ENCODE measurements around the gene ZCCHC24. TPM values are rescaled to one million over a fixed set of nuclear protein-coding genes. Genes with fewer than 3 reads are reported as not detected.
A peak's percentile ranks its signal among the peaks of the same experiment; 100 is the strongest.

Gene ZCCHC24
- total and polyA plus RNA-seq, 4 experiments from 2014 or later = 0.30 to 1.9 (median 1.2) TPM

GRCh38 chr10:79374312-79375191 lies 70.9 kb downstream of the ZCCHC24 start:
- peak overlapping the region in 1 of 7 donors; percentile 65 for H3K27ac Mint-ChIP-seq
- Histone ChIP-seq H3K4me1 (ENCODE audit: insufficient read depth, low read length) (no peaks in the 10 kb centered on the region), H3K27ac (ENCODE audit: low read depth, low read length) (no peak overlapping the region), H3K4me3 (ENCODE audit: low read length in 2 of 2) (no peak overlapping the region), H3K36me3 (ENCODE audit: insufficient read depth, low read length) (no peaks in the 10 kb centered on the region), H3K9me3 (ENCODE audit: control insufficient read depth in 1 of 2, low read length in 2 of 2) (no peaks in the 10 kb centered on the region), H3K27me3 (ENCODE audit: insufficient read depth, low read length) (no peaks in the 10 kb centered on the region)
- ChIA-PET POLR2A (ENCODE audit: partially characterized antibody) (interaction anchor here (1.5 kb wide), 1 partner anchor 93 kb away, joined by 4 read pairs; no protein-coding TSS in a partner anchor), CTCF (ENCODE audit: partially characterized antibody) (interaction anchor here (0.6 to 4.8 kb wide), 41 partner anchors 9 to 1327 kb away, joined by 3 to 91 read pairs (median 5); partner anchors contain the start of gene PPIF)
- H3K9me3 Mint-ChIP-seq = peaks cover 0 to 16% (median 8%) of the 10 kb centered on the region in 8 donors
- intact Hi-C loops (cut with micrococcal nuclease) = loop anchor here (1.0 to 5.0 kb wide), 3 partner anchors 93 to 768 kb away; no protein-coding TSS in a partner anchor
- peaks cover 0 to 7% (median 3%) of the 10 kb centered on the region in 4 donors for H3K4me1 Mint-ChIP-seq
- peaks cover 0 to 2% of the 10 kb centered on the region in 2 donors for H3K36me3 Mint-ChIP-seq
- no peak overlapping the region for H3K4me3 Mint-ChIP-seq
- no peaks in the 10 kb centered on the region for H3K27me3 Mint-ChIP-seq
- peak; percentile 54 to 74 (median 63) for DNase-seq

GRCh38 chr10:79372871-79373270 lies 72.6 kb downstream of the ZCCHC24 start:
- ChIA-PET CTCF (ENCODE audit: partially characterized antibody) (interaction anchor here (0.9 to 4.8 kb wide), 15 partner anchors 8 to 114 kb away, joined by 3 to 91 read pairs (median 5); no protein-coding TSS in a partner anchor), POLR2A (ENCODE audit: partially characterized antibody) (no interaction called here)
- no peaks in the 10 kb centered on the region for H3K9me3 ChIP-seq (ENCODE audit: control insufficient read depth in 1 of 2, low read length in 2 of 2)
- Mint-ChIP-seq H3K4me3 (no peak overlapping the region), H3K4me1 (peaks cover 0 to 7% (median 3%) of the 10 kb centered on the region in 4 donors), H3K9me3 (peaks cover 0 to 16% (median 8%) of the 10 kb centered on the region in 8 donors), H3K27ac (peak overlapping the region in 1 of 7 donors; percentile 12), H3K36me3 (peaks cover 0 to 2% of the 10 kb centered on the region in 2 donors), H3K27me3 (no peaks in the 10 kb centered on the region)
- H3K27me3 ChIP-seq (ENCODE audit: insufficient read depth, low read length) = no peaks in the 10 kb centered on the region
- no peak overlapping the region for H3K27ac ChIP-seq (ENCODE audit: low read depth, low read length)
- no peak overlapping the region for H3K4me3 ChIP-seq (ENCODE audit: low read length in 2 of 2)
- no peak for DNase-seq
- intact Hi-C loops (cut with micrococcal nuclease) = loop anchor here (5.0 kb wide), 1 partner anchor 769 kb away; no protein-coding TSS in a partner anchor
- no peaks in the 10 kb centered on the region for H3K4me1 ChIP-seq (ENCODE audit: insufficient read depth, low read length)
- no peaks in the 10 kb centered on the region for H3K36me3 ChIP-seq (ENCODE audit: insufficient read depth, low read length)

DNA sequence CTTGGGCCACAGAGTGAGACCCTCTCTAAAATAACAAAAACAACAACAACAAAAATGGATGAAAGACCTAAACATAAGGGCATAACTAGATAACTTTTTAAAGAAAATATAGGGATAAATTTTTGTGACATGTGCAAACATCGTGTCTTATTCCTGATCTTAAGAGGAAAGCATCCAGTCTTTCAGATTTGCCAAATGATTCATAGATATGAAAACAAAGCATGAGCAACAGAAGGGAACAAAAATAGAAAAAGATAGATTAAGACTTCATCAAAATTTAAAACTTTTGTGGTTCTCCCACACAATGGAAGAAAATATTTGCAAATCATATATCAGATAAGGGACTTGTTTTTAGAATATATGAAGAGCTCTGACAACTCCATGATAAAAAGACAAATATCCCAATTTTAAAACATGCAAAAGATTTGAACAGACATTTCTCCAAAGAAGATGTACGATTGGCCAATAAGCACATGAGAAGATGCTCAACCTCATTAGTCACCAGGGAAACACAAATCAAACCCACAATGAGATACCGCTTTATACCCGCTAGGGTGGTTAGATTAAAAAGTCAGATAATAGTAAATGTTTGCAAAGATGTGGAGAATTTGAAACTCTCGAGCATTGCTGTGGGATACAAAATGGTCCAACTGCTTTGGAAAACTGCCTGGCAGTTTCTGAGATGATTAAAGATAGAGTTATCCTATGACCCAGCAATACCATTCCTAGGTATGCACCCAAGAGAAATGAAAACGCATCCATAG lies 77.8 kb downstream of the ZCCHC24 start:
- POLR2A ChIA-PET (ENCODE audit: partially characterized antibody) = no interaction called here
- CTCF ChIA-PET (ENCODE audit: partially characterized antibody) = no interaction called here
- H3K27ac Mint-ChIP-seq = no peak overlapping the region
- peak in 1 of 5 donors; percentile 20 for DNase-seq
- H3K27me3 Mint-ChIP-seq = peaks cover 0 to 3% of the 10 kb centered on the region in 2 donors
- H3K4me3 Mint-ChIP-seq = no peak overlapping the region
- Histone ChIP-seq H3K36me3 (ENCODE audit: insufficient read depth, low read length) (no peaks in the 10 kb centered on the region), H3K27ac (ENCODE audit: low read depth, low read length) (no peak overlapping the region), H3K4me1 (ENCODE audit: insufficient read depth, low read length) (no peaks in the 10 kb centered on the region), H3K27me3 (ENCODE audit: insufficient read depth, low read length) (no peaks in the 10 kb centered on the region), H3K4me3 (ENCODE audit: low read length in 2 of 2) (no peak overlapping the region), H3K9me3 (ENCODE audit: control insufficient read depth in 1 of 2, low read length in 2 of 2) (no peaks in the 10 kb centered on the region)
- peaks cover 0 to 16% (median 8%) of the 10 kb centered on the region in 8 donors for H3K9me3 Mint-ChIP-seq
- peaks cover 0 to 2% of the 10 kb centered on the region in 2 donors for H3K36me3 Mint-ChIP-seq
- intact Hi-C loops (cut with micrococcal nuclease) = no loop called here
- peaks cover 0 to 5% (median 2%) of the 10 kb centered on the region in 4 donors for H3K4me1 Mint-ChIP-seq

DNA sequence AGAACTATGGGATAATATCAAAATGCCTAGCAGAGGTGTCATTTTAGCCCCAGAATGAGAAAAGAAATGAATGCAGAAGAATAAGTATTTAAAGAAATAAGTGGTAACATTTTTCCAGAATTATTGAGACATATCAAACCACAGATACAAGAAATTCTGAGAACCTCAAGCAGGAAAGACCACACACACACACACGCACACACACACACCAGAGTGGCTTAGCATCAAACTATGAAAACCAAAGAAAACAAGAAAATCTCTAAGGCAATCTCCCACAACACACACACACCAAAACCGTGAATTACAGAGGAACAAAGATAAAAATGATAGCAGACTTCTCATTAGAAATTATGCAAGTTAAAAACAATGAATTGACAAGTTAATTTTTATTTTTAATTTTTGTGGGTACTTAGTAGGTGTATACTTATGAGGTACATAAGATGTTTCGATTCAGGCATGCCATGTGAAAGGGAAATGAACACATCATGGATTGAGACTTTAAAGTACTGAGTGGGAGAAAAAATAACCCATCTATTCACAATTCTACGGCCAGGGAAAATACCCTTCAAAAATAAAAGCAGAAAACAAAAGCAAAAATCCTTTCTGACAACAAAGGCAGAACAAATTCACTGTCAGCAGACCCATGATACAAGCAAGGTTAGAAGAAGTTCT lies 83.6 kb downstream of the ZCCHC24 start:
- no peak overlapping the region for H3K27ac ChIP-seq (ENCODE audit: low read depth, low read length)
- Mint-ChIP-seq H3K4me1 (peaks cover 11 to 27% (median 18%) of the 10 kb centered on the region in 4 donors), H3K4me3 (peak overlapping the region in 4 of 8 donors; percentile 2 to 39 (median 17)), H3K36me3 (peaks cover 7 to 13% of the 10 kb centered on the region in 2 donors), H3K27me3 (peaks cover 0 to 3% of the 10 kb centered on the region in 2 donors), H3K27ac (peak overlapping the region in 4 of 7 donors; percentile 8 to 64 (median 41)), H3K9me3 (peaks cover 0 to 5% (median 0%) of the 10 kb centered on the region in 8 donors)
- CTCF ChIA-PET (ENCODE audit: partially characterized antibody) = interaction anchor here (1.1 kb wide), 1 partner anchor 13 kb away, joined by 3 read pairs; no protein-coding TSS in a partner anchor
- H3K27me3 ChIP-seq (ENCODE audit: insufficient read depth, low read length) = no peaks in the 10 kb centered on the region
- H3K36me3 ChIP-seq (ENCODE audit: insufficient read depth, low read length) = no peaks in the 10 kb centered on the region
- peak in 1 of 5 donors; percentile 24 for DNase-seq
- intact Hi-C loops (cut with micrococcal nuclease) = no loop called here
- H3K4me1 ChIP-seq (ENCODE audit: insufficient read depth, low read length) = peaks cover 9% of the 10 kb centered on the region
- H3K4me3 ChIP-seq (ENCODE audit: low read length in 2 of 2) = no peak overlapping the region
- no peaks in the 10 kb centered on the region for H3K9me3 ChIP-seq (ENCODE audit: control insufficient read depth in 1 of 2, low read length in 2 of 2)
- POLR2A ChIA-PET (ENCODE audit: partially characterized antibody) = no interaction called here

DNA sequence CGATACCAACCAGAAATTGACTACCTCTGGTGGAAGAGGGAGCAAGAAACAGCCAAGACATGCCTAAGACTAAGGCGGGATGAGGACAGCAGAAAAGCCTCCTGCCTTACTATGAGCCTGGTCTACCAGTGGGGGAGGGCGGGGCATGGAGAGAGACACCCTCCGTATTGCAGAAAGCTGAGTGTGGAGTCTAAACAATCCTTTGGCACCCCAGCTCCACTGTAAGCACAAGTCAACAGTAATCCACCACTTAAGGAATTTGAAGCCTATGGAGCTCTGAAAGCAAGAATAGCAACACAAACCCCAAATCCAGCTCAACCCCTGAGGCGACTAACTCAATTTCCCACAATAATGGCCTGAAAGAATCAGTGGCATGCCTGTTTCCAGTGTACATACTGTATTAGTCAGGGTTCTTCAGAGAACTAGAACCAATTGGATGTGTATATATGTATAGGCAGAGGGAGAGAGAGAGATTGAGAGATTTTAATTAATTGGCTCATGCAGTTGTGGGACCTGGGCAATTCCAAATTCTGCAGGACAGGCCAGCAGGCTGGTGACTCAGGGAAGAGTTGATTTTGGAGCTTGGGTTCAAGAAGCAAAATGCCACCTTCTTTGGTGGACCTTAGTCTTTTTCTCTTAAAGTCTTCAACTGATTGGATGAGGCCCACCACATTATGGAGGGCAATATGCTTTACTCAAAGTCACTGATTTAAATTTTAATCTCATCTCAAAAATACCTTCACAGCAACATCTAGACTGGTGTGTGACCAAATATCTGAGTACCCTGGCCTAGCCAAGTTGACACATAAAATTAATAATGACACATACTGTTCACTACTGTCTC lies 84.7 kb downstream of the ZCCHC24 start:
- intact Hi-C loops (cut with micrococcal nuclease) = no loop called here
- no peak overlapping the region for H3K4me3 ChIP-seq (ENCODE audit: low read length in 2 of 2)
- peaks cover 15 to 21% of the 10 kb centered on the region in 2 donors for H3K36me3 Mint-ChIP-seq
- no peak overlapping the region for H3K27ac ChIP-seq (ENCODE audit: low read depth, low read length)
- H3K4me1 ChIP-seq (ENCODE audit: insufficient read depth, low read length) = peaks cover 9% of the 10 kb centered on the region
- no peak overlapping the region for H3K4me3 Mint-ChIP-seq
- no peak overlapping the region for H3K27ac Mint-ChIP-seq
- no peaks in the 10 kb centered on the region for H3K9me3 ChIP-seq (ENCODE audit: control insufficient read depth in 1 of 2, low read length in 2 of 2)
- ChIA-PET POLR2A (ENCODE audit: partially characterized antibody) (interaction anchor here (1.3 kb wide), 1 partner anchor 12 kb away, joined by 4 read pairs; no protein-coding TSS in a partner anchor), CTCF (ENCODE audit: partially characterized antibody) (interaction anchor here (1.6 kb wide), 1 partner anchor 13 kb away, joined by 7 read pairs; no protein-coding TSS in a partner anchor)
- no peak for DNase-seq
- peaks cover 0 to 5% (median 0%) of the 10 kb centered on the region in 8 donors for H3K9me3 Mint-ChIP-seq
- H3K27me3 Mint-ChIP-seq = peaks cover 0 to 3% of the 10 kb centered on the region in 2 donors
- no peaks in the 10 kb centered on the region for H3K27me3 ChIP-seq (ENCODE audit: insufficient read depth, low read length)
- H3K4me1 Mint-ChIP-seq = peaks cover 12 to 29% (median 19%) of the 10 kb centered on the region in 4 donors
- H3K36me3 ChIP-seq (ENCODE audit: insufficient read depth, low read length) = no peaks in the 10 kb centered on the region
